ENCODE data around the gene KRTAP5-3.

KRTAP5-3 gene

DNA sequence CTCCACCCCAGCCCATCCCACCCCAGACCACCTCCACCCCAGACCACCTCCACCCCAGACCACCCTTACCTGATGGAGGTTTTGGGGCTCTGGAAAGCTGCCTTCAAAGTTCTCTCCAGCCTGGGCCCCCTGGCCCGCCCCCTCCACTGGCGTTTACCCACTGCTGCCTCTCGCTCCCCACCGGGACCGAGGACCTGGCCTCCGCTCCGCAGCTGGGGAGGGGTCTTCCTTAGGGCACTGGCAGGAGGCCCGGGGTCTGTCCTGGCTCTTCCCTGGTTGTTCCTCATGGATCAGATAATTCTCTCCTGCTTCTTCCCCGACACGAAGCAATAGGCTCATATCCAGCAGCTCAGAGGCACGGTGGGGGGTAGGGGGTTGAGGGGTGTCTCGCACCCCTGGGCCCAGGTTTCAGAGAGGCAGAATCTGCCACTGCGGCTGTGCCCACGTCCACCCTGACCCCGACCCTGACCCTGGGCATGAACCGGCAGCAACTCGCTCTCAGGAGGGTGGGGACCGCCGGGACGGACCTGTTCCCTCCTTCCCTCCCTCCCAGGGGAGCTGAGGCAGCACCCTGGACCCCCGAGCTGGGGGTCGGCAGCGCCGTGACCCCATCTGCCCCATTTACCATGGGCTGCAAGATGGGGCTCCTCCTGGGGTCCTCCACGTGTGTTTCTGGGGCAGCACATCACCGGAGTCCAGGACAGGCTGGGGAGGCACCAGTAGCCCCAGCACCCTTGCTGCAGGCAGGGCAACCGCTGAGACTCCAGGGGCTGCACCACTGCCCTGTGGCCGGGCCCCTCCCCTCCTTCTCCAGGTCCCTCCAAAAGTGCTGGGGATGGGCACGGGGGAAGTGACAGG, 34.3 kb upstream of the KRTAP5-3 start:
- DNase-seq: no peak

DNA sequence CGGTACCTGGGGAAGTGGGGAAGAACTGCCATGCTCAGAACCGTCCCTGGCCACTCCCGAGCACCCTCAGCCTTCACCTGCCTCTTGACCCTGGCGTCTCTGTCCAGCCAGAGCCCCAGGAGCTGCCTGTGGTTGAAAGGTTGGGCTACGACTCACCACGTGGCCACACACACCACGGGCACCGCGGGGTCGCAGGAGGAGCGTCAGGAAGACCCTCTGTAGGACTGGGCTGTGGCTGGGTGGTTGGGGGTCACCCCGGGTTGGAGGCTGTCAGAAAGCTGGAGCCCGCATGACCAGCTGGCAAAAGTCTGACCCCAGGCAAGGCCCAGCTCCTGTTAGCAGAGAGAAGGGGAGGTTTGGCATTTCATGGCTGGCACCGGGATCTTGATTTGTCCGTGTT, 32.8 kb upstream of the KRTAP5-3 start:
- DNase-seq: no peak

DNA sequence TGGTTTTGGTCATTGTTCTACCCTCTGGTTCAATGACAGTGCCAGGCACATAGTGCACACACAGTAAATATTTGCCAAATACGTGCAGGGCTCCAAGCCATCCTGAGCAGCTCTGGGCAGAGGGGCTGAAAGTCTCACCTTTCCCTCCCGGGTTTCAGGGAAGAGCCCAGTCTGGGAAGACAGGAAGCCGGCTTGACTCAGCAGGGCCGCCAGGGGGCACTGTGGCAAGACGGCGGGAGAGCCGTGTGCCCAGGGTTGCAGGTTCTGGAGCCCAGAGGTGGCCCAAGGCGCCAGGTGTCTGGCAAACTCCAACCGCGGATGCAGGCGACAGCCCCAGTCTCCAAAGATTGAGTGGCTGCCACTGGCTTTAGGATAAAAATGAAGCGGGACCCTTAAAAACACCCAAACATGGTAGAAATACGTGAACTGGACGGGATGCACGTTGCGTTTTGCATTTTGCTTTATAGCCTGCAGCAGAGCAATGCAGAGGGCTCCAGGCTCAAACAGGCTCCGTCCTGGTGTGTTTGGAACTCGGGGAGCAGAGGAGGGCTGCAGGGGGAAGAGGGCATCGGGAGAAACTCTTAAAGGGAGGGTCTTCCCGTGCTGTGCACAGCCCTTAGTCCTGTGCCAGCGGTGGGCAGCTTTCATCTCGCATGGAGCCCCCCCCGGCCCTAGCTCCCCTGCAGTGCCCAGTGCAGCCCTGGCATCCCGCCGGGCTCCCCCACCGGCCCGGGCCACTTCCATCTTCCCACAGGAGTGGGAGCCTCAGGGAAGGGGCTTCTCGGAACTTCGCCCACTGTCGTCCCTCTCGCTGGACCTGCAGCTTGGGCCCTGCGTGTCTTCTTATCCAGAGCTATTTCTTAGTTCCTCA, 32.0 kb upstream of the KRTAP5-3 start:
- no peak for DNase-seq

- DNase-seq: no peak
Measured at GRCh38 chr11:1639666-1640065, 31.4 kb upstream of the KRTAP5-3 start.

- no peak for DNase-seq
Measured at GRCh38 chr11:1639102-1639620, 30.9 kb upstream of the KRTAP5-3 start.

DNA sequence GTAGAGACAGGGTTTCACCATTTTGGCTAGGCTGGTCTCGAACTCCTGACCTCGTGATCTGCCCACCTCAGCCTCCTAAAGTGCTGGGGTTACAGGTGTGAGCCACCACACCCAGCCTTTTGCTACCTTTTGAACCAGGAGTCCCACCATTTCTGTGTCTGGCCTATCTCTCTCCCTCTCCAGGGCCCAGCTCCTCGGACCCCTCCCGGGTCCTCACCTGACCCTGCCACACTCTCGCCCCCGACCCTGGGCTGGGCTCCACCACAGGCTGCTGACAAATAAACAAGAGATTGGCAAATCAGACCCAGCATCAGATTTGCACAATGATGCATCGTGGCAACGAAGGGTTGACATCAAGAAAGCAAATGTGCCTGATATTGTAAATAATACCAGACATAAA, 30.1 kb upstream of the KRTAP5-3 start:
- DNase-seq: no peak

GRCh38 chr11:1637628-1638027, 29.4 kb upstream of the KRTAP5-3 start:
- DNase-seq: no peak

- DNase-seq: no peak
Measured at GRCh38 chr11:1636291-1636950, 28.2 kb upstream of the KRTAP5-3 start.

DNA sequence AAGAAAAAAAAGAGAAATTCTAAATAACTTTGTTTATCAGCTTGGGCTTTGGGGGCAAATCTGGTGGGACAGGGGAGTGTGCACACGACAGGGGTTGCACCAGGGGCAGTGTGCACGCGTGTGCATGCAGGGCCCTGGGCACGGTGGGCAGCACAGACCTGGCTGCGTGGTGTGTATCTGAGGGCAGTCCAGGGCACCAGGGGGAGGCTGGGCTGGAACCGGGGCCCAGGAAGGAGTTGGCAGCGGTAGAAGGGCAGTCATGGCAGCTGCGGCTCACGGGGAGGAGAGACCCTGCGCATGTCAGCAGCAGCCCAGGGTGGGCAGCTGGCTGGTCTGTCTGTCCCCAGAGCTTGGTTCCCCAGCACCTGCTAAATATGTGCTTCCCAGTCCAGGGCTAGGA, 25.6 kb upstream of the KRTAP5-3 start:
- no peak for DNase-seq

DNA sequence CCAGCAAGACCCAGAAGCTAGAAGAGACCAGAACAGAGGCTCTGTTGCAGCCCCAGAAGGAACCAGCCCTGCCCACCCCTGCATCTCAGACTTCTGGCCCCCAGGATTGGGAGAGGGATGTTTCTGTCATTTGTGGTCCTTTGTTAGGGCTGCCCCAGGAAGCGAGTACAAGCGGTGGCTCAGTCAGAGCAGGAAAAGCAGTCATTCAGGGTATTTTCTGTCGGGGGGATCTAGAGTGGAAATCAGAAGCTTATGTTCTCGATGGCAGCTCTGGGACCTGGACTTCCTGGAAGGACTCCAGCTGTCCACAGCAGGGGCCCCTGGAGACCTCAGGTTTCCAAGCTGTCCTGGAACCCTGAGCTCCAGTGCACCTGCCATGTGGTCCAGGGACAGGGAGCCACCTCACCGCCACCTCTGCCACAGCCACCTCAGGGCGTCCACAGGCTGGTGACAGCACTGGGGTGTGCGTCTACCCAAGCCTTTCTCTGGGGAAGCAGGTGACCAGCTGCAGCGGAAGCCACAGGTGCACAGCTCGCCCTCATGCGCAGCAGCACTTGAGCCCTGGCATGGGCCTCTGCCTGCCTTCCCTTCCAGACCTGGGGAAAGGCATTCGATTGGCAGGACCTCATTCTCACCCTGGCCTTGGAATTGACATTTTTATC, 23.9 kb upstream of the KRTAP5-3 start:
- no peak for DNase-seq

DNA sequence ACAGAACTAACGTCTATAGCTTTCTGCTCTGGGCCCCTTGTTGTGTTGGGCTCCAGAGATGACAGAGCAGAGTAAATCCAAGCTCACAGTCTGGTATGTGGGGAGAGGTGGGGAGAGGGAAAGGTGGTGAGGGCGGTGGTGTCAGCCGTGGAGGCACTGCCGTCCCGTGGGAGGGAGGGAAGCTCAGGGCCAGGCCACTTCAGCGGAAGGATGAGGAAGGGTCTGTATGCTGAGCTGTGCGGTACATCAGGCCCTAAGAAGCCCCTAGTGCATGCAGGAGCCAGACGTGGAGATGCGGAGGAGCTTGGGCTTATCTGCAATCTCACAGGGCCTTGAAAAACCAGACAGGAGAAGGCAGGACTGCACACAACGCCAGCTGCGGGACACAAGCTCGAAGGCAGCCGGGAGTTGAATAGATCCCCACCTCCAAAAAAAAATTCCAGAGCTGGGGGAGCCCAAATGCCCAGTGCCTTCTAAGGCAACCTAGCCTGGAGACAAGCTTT, 22.9 kb upstream of the KRTAP5-3 start:
- no peak for DNase-seq

GRCh38 chr11:1630271-1630670, 22.0 kb upstream of the KRTAP5-3 start:
- no peak for DNase-seq

GRCh38 chr11:1629326-1630185, 21.3 kb upstream of the KRTAP5-3 start, which contains the start of gene KRTAP5-5:
TSS of gene KRTAP5-5 (plus strand) at chr11:1629775. CDS start at chr11:1629841, 66 bp downstream.
- no peak for DNase-seq

DNA sequence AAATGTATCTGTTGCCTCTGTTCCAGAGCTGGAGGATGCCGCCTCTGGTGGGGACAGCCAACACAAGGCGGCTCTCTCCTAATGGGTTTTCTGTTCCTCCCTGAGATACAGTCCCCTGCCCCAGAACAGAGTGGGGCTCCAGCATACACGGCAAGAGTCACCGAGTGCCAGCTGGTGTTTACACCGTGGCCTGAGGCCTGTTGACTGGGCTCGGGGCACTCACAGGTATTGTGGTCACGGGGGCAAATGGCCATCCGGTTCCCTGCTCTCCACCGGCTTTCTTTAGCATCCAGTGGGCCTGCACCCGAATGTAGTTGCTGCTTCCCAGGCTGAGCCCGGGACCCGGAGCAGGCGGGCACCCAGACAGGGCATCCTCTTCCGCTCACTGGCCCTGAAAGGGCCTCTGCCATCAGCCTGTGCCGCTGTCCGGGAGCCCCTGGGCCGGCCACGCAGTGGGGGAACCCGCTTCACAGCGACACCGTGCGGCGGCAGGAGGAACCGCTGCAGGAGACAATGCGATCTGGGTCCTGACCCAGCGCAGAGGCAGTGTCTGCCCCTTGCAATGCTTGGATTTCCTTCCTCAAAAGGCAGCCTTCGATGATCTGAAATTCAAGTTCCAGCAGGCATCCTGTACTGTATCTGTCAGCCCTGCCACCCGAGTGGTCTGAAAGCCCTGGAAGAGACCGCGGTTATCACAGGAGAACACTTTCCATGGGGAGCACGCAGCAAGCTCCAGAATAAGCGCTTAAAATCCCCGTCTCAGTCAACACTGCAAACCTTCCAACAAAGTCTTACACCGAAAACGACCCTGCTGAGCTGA, 20.5 kb upstream of the KRTAP5-3 start:
- DNase-seq: peak; percentile 45

GRCh38 chr11:1625541-1625940, 17.3 kb upstream of the KRTAP5-3 start:
- no peak for DNase-seq

- DNase-seq: no peak
Measured at GRCh38 chr11:1624621-1625020, 16.4 kb upstream of the KRTAP5-3 start.

DNA sequence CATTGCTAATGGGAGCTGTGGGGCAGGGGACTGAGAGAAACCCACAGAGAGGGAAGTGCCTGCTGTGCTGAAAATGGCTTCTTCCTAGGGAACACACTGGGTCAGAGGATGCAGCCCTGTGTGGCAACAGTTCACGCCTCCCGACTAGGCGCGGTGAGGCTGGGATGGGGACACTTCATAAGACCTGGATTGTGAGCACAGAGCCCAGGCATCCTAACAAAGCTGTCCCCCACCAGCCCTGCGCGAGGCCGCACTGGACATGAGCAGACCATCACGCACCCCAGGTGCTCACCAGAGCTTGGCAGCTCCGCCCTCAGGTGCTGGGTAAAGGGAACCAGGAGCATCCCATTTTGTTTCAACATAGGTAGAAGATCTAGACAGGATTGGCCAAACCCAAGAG, 15.5 kb upstream of the KRTAP5-3 start:
- DNase-seq: no peak

GRCh38 chr11:1622086-1622485, 13.8 kb upstream of the KRTAP5-3 start, which contains the start of gene KRTAP5-4:
TSS of gene KRTAP5-4 (minus strand) at chr11:1622138. CDS start at chr11:1622093, 45 bp downstream.
- no peak for DNase-seq

DNA sequence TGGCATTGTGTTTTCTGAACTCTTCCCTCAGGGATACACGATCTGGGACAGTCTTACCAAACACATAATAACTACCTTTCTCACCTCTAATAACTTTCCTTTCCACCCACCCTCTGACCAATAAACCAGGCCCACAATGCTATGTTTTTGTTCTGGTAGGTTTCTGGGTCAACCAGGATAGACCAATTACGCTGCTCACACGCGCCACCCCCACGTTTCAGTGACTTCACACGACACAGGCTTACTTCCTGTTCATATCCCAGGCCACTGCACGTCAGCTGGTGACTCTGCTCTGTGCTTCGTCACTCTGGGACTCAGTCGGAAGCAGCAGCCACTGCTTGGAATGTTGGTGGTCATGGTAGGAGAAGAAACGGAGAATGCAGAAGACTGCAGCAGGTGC, 11.2 kb upstream of the KRTAP5-3 start:
- no peak for DNase-seq

DNA sequence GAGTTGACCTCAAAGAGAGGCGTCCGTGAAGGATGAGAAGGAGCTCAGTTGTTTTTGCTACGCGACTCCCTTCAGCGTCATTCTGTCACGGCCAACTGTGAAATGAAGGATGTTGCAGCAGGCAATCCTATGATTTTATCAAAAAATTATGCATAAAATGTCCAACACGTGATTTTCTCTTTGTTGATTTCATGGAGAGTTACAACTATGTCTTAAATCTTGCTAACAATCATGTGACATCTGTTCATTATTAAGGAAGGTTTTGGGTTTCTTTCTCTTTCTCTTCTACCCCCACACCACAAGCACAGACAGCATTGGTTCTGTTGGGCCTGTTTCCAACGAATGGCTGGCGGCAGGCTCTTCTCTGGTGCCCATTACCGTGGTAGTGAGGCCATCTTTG, 10.0 kb upstream of the KRTAP5-3 start:
- no peak for DNase-seq
